ENCODE results near the gene MYBPHL.

- TF ChIP-seq POLR2A (IDR thresholded peaks at IDR 0.05) (no peak), CTCF (IDR thresholded peaks at IDR 0.05) (no peak)
Measured at GRCh38 chr1:109347511-109347910, 40.7 kb upstream of the MYBPHL start.
